Right lobe of liver (tissue), 5 donors: ENCODE measurements around the gene APBB2. TPM values are rescaled to one million over a fixed set of nuclear protein-coding genes. Genes with fewer than 3 reads are reported as not detected.

Source experiments
- small RNA-seq, 2 experiments: library from RNA; depleted of rRNA; stranded (forward); fragments of <200 nt; gene quantifications; one replicate each; pipeline ENCODE3, GENCODE V24; 2016
- total RNA-seq, 6 experiments: library from RNA; depleted of rRNA in 2 of 6; stranded (reverse); fragments of >200 nt in 2 of 6; fragmentation: NEBNext Ultra II Directional in 3 of 6; extraction: Animal tissue kit (Norgen Biotek cat#: 25700) in 3 of 6; gene quantifications; one replicate each; pipeline versions ENCODE4 v1.1.0 to v1.2.4, GENCODE V29; 2016 to 2023
- donor health status: DM: no; HTN: no; CAD: no.
- donor health status: DM: no; HTN: no; CAD: no.
- donor health status: DM: no; HTN: yes; CAD: no.
- donor health status: DM: no; HTN: yes; CAD: no.

Gene APBB2
- total RNA-seq, 6 experiments from 2014 or later = 14.1 to 27.9 (median 25.1) TPM

Small RNA genes within 50 kb of the gene (small RNA-seq; reads per million reads assigned to genes)
- gene RF00019 = 0 reads per million in 2 experiments
- gene RNA5SP160 = 0 reads per million in 2 experiments
- 0 reads per million in 2 experiments for gene RNU6-1195P
- gene RNU6-836P = 0 reads per million in 2 experiments

Other genes starting within 250 kb of the APBB2 start
- 1 to 10 TPM in 3 of 6 experiments, under 1 TPM in 2, not detected in 1; 0.44 to 8.7 (median 1.6) TPM for gene UCHL1, start 42.4 kb upstream of the APBB2 start, total RNA-seq